ENCODE results near the gene SLC10A2.

The SLC10A2 gene

DNA sequence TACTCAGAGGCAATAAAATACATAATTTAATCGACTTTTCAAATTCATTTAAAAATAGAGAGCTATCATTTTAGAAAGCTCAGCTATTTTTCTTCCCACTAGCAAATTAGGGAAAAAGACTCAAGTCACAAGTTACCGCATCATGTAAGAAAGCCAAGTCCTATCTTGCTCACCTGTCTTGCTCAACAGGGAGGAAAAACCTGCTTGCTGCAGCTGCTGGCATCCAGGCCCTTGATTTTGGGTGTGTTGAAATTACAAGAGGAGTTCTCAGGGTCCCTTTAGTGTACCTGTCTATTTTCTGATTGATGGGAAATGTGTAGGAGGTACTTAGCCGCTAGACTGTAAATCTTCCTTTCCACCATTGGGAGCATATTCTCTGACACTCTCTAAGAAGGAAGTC lies 22.2 kb downstream of the SLC10A2 start:
- no peak for DNase-seq

DNA sequence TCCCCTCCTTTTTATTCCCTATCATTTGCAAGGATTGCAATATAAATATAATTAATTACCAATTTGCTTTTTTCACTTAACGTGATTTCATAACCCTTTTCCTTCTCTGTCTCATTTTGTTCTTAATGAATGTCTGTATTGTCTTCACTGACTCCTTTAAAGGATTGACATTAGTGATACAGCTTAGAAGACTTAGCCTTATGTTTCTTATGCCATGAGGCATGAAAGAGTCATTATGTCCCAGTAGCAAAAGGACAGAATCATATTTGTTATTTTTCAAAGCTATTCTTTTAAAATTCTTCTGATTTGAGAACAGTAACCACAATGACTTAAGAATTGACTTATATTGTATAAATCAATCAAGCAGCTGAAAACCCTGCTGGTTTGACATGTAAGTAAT lies 26.2 kb downstream of the SLC10A2 start:
- DNase-seq = no peak

DNA sequence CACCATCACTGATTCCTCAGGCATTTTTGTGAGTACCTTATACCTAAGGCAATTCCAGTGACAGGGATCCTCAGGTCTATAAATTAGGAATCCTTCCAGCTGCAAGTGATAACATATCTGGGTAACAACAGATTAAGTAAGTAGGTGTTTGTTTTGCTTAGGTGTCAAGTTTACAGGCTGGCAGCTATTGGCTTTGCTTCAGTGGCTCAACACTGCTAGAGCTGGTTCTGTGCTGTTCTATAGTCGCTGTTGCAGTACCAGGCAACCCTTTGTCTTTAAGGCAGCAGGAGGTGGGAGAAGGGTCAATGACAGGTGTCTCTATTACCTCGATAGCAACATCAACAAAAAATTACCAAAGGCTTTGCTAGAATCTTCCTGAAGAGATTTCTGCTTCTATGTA lies 27.0 kb downstream of the SLC10A2 start:
- DNase-seq = no peak

GRCh38 chr13:103036268-103036667 lies 29.9 kb downstream of the SLC10A2 start:
- DNase-seq = no peak

DNA sequence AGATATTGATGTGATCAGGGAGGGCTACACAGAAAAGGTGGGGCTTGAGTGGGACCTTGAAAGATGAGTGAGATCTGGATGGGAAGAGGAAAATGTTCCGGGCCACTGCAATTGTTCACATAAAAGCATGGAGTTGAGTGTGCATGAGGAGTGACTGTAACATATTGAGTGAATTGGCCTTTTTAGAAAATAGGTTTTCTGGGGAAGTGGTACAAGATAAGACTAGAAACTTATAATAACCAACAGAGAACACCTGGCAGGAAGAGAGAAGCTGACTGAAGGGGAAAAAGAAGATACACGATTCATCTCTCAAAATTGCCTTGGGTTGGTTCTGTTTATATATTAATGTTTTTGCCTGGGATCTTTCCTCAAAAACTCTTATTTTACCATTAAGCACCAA lies 32.2 kb downstream of the SLC10A2 start:
- no peak for DNase-seq

GRCh38 chr13:103031332-103031873 lies 34.8 kb downstream of the SLC10A2 start:
- no peak for DNase-seq

- no peak for DNase-seq
Observed at GRCh38 chr13:103030776-103031175, 35.4 kb downstream of the SLC10A2 start.

DNA sequence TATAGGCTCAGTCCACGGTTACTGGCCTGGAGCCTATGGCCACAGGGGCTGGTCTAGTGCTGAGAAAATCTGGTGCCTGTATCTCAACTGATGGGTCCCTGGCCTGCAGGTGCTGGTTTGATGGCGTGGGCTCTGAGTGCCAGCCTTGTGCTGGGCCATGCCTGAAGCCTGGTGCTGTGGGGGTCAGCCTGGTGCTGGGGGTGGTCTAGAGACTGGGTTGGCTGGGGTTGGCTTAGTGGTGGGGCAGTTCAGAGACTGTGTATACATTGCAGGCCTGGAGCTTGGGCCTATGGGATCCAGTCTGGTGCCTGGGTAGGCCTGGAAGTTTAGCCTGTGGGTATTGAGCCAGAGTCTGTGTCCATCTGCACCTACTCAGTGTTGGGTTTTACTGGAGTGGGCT lies 36.4 kb downstream of the SLC10A2 start:
- DNase-seq = no peak

GRCh38 chr13:103022336-103022735 lies 43.9 kb downstream of the SLC10A2 start:
- peak; percentile 4 for DNase-seq

GRCh38 chr13:103018556-103018955 lies 47.7 kb downstream of the SLC10A2 start:
- no peak for DNase-seq

- DNase-seq = no peak
Observed at GRCh38 chr13:103012646-103013045, 53.6 kb downstream of the SLC10A2 start.

DNA sequence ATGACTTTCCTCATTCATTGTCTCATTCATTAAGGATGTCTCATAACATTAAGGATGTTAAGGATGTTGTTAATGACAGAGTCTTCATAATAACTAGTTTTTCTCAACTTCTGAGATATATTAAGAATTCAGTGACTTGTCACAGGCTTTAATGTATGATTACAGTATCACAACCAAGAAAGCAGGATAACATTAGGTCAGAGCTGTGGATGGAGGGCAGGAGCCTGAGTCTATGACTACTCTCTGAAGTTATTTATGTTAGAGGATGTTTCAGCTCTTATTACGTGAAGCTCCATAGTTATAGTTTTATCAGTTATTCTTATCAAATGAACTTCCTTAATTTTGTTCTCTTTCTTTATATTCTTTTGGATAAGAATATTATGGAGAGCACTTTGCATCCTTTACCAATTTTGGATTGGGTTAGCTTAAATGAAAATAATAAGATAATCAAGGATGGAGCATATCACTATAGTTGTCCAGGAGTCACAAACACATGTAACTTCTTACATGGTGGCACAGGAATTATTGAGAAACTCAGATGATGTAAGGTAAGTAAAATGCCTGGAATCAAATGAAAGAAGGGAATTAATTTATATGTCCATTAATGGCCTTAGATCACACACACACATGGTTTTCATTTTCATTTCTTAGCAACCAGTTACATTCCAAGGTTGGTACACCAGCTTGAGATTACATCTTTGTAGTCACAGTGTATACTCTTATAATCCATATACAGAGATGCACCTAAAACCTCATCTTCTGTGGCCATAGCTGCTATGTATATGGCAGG lies 57.0 kb downstream of the SLC10A2 start:
- peak; percentile 81 for DNase-seq

DNA sequence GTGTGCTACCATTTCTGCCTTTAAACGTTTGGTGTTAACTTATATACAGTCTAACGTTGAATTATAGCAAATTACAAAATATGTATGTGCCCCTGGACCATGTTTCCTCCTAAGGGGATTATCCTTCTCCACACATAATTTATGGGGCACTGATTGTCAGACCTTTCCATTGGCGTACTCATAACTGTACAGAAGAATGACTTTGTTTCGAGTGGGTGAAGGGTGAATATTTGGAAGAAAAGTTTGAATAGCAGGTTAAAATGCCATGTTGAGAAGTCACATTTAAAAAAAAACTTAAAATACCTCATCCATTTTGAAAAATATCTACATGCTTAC lies 58.8 kb downstream of the SLC10A2 start:
- no peak for DNase-seq

DNA sequence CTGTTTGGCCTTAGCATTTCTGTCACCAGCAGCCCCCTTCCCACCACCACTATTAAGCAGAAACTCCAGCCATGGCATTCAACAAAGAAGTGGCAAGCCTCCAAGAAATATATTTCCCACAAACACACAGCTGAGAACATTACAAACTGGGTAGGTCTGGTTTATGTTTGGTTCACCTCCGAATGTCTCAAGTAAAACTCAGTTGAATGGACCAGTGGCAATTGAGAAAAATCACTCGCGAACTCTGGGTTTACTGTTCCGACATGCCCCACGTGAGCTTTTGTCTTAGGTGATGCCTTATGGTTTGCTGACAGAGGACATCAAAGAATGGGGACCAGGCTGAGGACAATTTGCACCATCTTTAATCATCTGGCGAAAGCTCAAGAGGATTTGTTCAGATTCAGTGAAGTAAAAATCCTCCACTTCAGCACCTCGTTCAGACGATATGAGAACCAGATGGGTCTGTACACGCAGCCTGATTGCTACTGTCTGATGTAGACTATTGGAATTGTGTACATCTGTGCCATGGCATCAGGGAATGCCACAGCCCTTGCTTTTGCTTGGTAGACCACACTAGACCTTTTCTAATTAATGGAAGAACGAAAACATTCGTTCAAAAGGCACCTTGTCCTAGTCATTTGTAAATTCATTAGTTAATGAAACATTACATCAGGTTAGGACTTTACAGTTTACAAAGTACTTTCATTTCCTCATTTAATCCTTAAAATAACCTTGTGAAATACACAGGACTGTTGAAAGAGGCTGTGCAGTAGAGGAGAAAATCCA lies 59.4 kb downstream of the SLC10A2 start:
- peak; percentile 33 for DNase-seq

DNA sequence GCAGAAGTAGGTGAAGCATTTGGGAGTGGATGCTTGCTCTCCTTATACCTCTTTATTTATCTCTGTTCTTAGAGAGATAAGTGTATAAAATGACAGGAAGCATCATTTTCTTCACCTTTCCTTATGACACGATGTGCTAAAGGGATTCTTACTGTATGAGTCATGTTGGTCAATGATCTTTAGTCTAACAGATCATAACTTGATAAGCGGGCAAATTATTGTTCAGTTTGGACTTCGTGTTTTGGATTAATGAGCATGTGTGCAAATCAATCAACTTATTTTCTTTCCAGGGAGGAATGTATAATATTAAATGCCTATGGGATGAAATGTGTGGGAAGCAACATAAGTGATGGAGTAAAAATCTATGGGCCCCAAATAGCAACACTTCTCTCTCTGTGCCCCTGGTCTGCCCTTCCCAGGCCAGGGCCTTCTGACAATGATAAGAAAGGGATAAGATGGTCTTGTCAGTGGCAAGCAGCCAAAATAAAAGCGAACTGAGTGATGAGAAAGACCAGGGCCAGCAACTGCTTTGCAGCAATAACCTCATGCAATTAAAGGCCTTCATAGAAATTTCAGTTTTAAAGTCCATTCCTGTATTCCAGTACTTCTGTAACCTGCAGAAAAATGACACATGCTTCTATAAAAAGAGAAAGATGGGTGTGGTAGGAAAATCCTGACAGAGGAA lies 61.4 kb downstream of the SLC10A2 start:
- DNase-seq = no peak

GRCh38 chr13:103003631-103004030 lies 62.6 kb downstream of the SLC10A2 start:
- DNase-seq = no peak

GRCh38 chr13:103002279-103002678 lies 63.9 kb downstream of the SLC10A2 start:
- no peak for DNase-seq

DNA sequence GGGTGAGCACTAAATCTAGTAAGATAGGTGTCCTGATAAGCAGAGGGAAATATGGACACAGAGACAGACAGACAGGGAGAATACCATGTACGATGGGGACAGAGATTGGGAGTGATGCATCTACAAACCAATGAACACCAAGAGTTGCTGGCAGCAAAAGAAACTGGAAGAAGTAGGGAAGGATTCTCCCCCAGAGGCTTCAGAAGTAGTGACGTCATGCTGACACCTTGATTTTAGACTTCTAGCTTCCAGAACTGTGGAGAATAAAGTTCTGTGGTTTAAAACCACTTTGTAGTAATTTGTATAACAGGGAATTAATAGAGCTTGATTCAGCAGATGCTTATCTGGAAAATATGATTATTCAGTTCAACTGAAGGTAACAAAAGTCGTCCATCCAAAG lies 66.1 kb downstream of the SLC10A2 start:
- no peak for DNase-seq

DNA sequence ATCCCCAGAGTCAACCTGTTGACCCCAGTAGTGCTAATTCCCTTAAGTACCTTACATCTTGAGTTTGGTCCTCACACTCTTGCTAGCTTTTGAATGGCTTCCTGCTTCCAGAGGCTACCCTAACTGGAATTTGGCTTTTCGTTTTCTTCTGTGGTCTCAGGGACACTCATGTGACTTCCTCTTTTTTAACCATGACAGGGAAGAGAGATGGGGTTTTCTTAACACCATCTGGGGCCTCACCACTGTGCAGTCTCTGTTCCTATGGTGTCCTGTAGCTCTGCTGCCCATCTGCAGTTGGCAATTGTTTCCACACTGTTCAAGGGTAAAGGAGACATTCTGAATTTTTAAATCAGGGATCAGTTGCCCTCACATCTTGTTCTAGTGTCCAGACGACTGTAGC lies 66.7 kb downstream of the SLC10A2 start:
- no peak for DNase-seq

All from fibroblast of skin of right quadriceps (primary cell).